GM12878 (cell line): Measurements from ENCODE around the gene SRMS. TPM values are rescaled to one million over a fixed set of nuclear protein-coding genes. Genes with fewer than 3 reads are reported as not detected.
A peak's percentile ranks its signal among the peaks of the same experiment; 100 is the strongest.

Source experiments
- ATAC-seq: fragments of 200-7000 bp; cut with Tn5 transposase; 3 replicates; pipeline ENCODE4 v1.9.1; 2020; ENCODE audit warnings: mild to moderate bottlenecking, moderate library complexity
- Bru-seq: library from RNA; stranded (reverse); fragments of 400-500 nt; gene quantifications from one replicate; lab custom pipeline; 2021; lab: Mats Ljungman, UMichigan
- BruChase-seq, 2 experiments: library from RNA; stranded (reverse); fragments of 400-500 nt; gene quantifications; one replicate each; lab custom pipeline; 2021; lab: Mats Ljungman, UMichigan
- BruUV-seq: library from RNA; stranded (reverse); fragments of 400-500 nt; replicated peaks from 2 replicates; lab custom pipeline; 2021; lab: Mats Ljungman, UMichigan
- CTCF ChIA-PET: fragments of 300-600 bp; sonication (Branson Sonifier 250); formaldehyde crosslinking; extraction: SDS; loops from one replicate; lab custom pipeline; 2021; ENCODE audit warnings: inconsistent platforms; lab: Yijun Ruan, JAX
- POLR2A ChIA-PET: fragments of 350-600 bp; formaldehyde crosslinking; extraction: SDS; loops from one replicate; lab custom pipeline; 2021; ENCODE audit warnings: inconsistent platforms; lab: Charles Lee
- RAD21 ChIA-PET: fragments of 300-600 bp; sonication (Branson Sonifier 250); formaldehyde crosslinking; loops from one replicate; lab custom pipeline; 2023; ENCODE audit warnings: antibody characterized with exemption; ENCODE audit not compliant: unreplicated experiment; lab: Charles Lee
- SMC1A ChIA-PET: fragments of 300-600 bp; sonication (Branson Sonifier 250); formaldehyde crosslinking; loops from one replicate; lab custom pipeline; 2023; ENCODE audit not compliant: unreplicated experiment, uncharacterized antibody; lab: Charles Lee
- DNase-seq: peaks from one replicate; pipeline ENCODE4 v3.0.0-alpha.2; 2011; ENCODE audit warnings: low read depth, low spot score
- FAIRE-seq: peaks from 3 replicates; lab custom pipeline; 2011; peaks lifted over from hg19 to GRCh38; lab: Jason Lieb, UNC
- H2AFZ ChIP-seq: 2 replicates; pipeline ENCODE4 v1.6.0; 2011; ENCODE audit warnings: low read depth, low read length, control low read depth; ENCODE audit not compliant: control insufficient read depth
- H3K27ac ChIP-seq: 2 replicates; pipeline ENCODE4 v1.5.1; 2011; ENCODE audit warnings: control low read depth; ENCODE audit not compliant: control insufficient read depth, insufficient read depth
- H3K27me3 ChIP-seq, 2 experiments: replicated peaks in 1 of 2; 2 replicates each; pipeline versions ENCODE4 v1.6.0 to v1.6.1; 2011; ENCODE audit warnings: low read length in 1 of 2; ENCODE audit not compliant: control insufficient read depth in 2 of 2, insufficient read depth in 2 of 2
- H3K36me3 ChIP-seq, 2 experiments: 2 replicates each; pipeline ENCODE4 v1.5.1; 2011; ENCODE audit warnings: low read length in 1 of 2; ENCODE audit not compliant: control insufficient read depth in 2 of 2, insufficient read depth in 2 of 2
- H3K4me1 ChIP-seq: 2 replicates; pipeline ENCODE4 v1.6.1; 2011; ENCODE audit warnings: mild to moderate bottlenecking, low read length, moderate library complexity, mixed read lengths; ENCODE audit not compliant: control insufficient read depth, insufficient read depth
- H3K4me2 ChIP-seq: 2 replicates; pipeline ENCODE4 v1.6.0; 2011; ENCODE audit warnings: control low read depth; ENCODE audit not compliant: control insufficient read depth, insufficient read depth
- H3K4me3 ChIP-seq: fragments of 200-600 bp; sonication (generic); 2 replicates; pipeline ENCODE4 v1.5.1; 2016
- H3K79me2 ChIP-seq: 2 replicates; pipeline ENCODE4 v1.6.0; 2011; ENCODE audit warnings: low read length; ENCODE audit not compliant: control insufficient read depth, insufficient read depth
- H3K9ac ChIP-seq: 2 replicates; pipeline ENCODE4 v1.8.0; 2011; ENCODE audit warnings: low read length, control low read depth, mixed read lengths; ENCODE audit not compliant: control insufficient read depth, insufficient read depth
- H3K9me3 ChIP-seq: replicated peaks from 3 replicates; pipeline ENCODE4 v1.5.1; 2011; ENCODE audit warnings: mild to moderate bottlenecking, low read length; ENCODE audit not compliant: control insufficient read depth, insufficient read depth
- H4K20me1 ChIP-seq: 2 replicates; pipeline ENCODE4 v1.6.0; 2011; ENCODE audit not compliant: control insufficient read depth, insufficient read depth
- GABPA ChIP-seq: IDR thresholded peaks from 2 replicates; pipeline ENCODE4 v1.6.1; 2014; ENCODE audit warnings: antibody characterized with exemption, low read depth, mild to moderate bottlenecking, inconsistent platforms
- IKZF2 ChIP-seq, 2 experiments: fragments of 450-650 bp; IDR thresholded peaks; 2 replicates each; pipeline ENCODE4 v1.6.1; 2017; ENCODE audit warnings: mild to moderate bottlenecking in 2 of 2, moderate library complexity in 2 of 2
- MYC ChIP-seq: IDR thresholded peaks from 2 replicates; pipeline ENCODE4 v1.6.1; 2011; ENCODE audit warnings: mild to moderate bottlenecking, low read length, moderate library complexity, inconsistent platforms; ENCODE audit not compliant: insufficient read depth, insufficient replicate concordance, insufficient read length, severe bottlenecking
- NFYA ChIP-seq: IDR thresholded peaks from 2 replicates; pipeline ENCODE4 v1.6.1; 2011; ENCODE audit warnings: low read depth, mild to moderate bottlenecking, low read length, improper control_type of control experiment, borderline replicate concordance
- NR2F1 ChIP-seq: fragments of 450-650 bp; conservative IDR thresholded peaks from 2 replicates; pipeline ENCODE4 v1.6.1; 2017; ENCODE audit warnings: mild to moderate bottlenecking
- PAX5 ChIP-seq: IDR thresholded peaks from 2 replicates; pipeline ENCODE4 v1.6.1; 2011; ENCODE audit warnings: low read depth, low read length, borderline replicate concordance
- PKNOX1 ChIP-seq: fragments of 450-650 bp; IDR thresholded peaks from 2 replicates; pipeline ENCODE4 v1.6.1; 2016; ENCODE audit warnings: mild to moderate bottlenecking
- POU2F2 ChIP-seq: IDR thresholded peaks from 3 replicates; pipeline ENCODE4 v1.6.1; 2011; ENCODE audit warnings: low read depth, mild to moderate bottlenecking, low read length, borderline replicate concordance
- RFX5 ChIP-seq: IDR thresholded peaks from 2 replicates; pipeline ENCODE4 v1.6.1; 2011; ENCODE audit warnings: low read depth, low read length, improper control_type of control experiment
- SUPT20H ChIP-seq: IDR thresholded peaks from 2 replicates; pipeline ENCODE4 v1.6.1; 2011; ENCODE audit warnings: low read depth, mild to moderate bottlenecking, low read length, moderate library complexity, borderline replicate concordance; ENCODE audit not compliant: control insufficient read depth
- USF2 ChIP-seq: IDR thresholded peaks from 2 replicates; pipeline ENCODE4 v1.6.1; 2011; ENCODE audit warnings: low read depth, low read length, improper control_type of control experiment, borderline replicate concordance
- ZNF217 ChIP-seq: fragments of 450-650 bp; IDR thresholded peaks from 2 replicates; pipeline ENCODE4 v1.6.1; 2017; ENCODE audit warnings: antibody characterized with exemption, mild to moderate bottlenecking
- WGBS: methylation state at CpG from one replicate; pipeline ENCODE4 v1.1.6; 2016; ENCODE audit warnings: low lambda C conversion rate; ENCODE audit not compliant: insufficient replicate concordance, insufficient coverage; ENCODE audit errors: missing lambda C conversion rate; 5-methylcytosine and 5-hydroxymethylcytosine counted together
- in situ Hi-C: fragments of 300-500 bp; cut with MboI; formaldehyde crosslinking; loops from 9 replicates; pipeline ENCODE4 v1.14.3; 2018; ENCODE audit warnings: mixed read lengths
- intact Hi-C: fragments of 100-400 bp; cut with micrococcal nuclease; formaldehyde crosslinking; loops from one replicate; pipeline ENCODE4 v1.14.2; 2022; ENCODE audit not compliant: unreplicated experiment
- long read RNA-seq, 2 experiments: library from polyadenylated mRNA; unstranded; transcript quantifications; one replicate each; pipeline ENCODE4 v2.0.0, GENCODE V29; 2019 to 2020
- polyA minus RNA-seq, 3 experiments: library from RNA; depleted of rRNA, polyadenylated mRNA; stranded (reverse); fragments of >200 nt; gene quantifications; 2 replicates each; pipeline ENCODE4 v1.2.3, GENCODE V29; 2011
- polyA plus RNA-seq, 11 experiments: library from polyadenylated mRNA; depleted of rRNA in 4 of 11; unstranded in 6 of 11; stranded (reverse) in 5 of 11; fragments of >200 nt; fragmentation: Nextera tagmentation in 4 of 11; fragmentation: Illumina TruSeq in 1 of 11; extraction: Ambion mirVana in 4 of 11; extraction: Trizol in 1 of 11; gene quantifications; 1 replicate in 1 of 11; 2 replicates in 10 of 11; pipeline versions ENCODE4 v1.2.1 to v1.2.3, GENCODE V29; 2011 to 2016; ENCODE audit warnings: inconsistent platforms in 2 of 11, missing spikeins in 2 of 11, low read depth in 1 of 11
- total RNA-seq, 4 experiments: library from RNA; depleted of rRNA in 3 of 4; stranded (reverse); fragments of >200 nt in 3 of 4; fragmentation: Illumina TruSeq in 1 of 4; extraction: Trizol in 1 of 4; gene quantifications; 2 replicates each; pipeline versions ENCODE4 v1.2.1 to v1.2.3, GENCODE V29; 2013 to 2021
- TF ChIP-seq, protein P1 (sequence below): fragments of 450-650 bp; IDR thresholded peaks from 2 replicates; pipeline ENCODE4 v1.6.1; 2014; ENCODE audit warnings: mild to moderate bottlenecking

The SRMS gene, protein sequence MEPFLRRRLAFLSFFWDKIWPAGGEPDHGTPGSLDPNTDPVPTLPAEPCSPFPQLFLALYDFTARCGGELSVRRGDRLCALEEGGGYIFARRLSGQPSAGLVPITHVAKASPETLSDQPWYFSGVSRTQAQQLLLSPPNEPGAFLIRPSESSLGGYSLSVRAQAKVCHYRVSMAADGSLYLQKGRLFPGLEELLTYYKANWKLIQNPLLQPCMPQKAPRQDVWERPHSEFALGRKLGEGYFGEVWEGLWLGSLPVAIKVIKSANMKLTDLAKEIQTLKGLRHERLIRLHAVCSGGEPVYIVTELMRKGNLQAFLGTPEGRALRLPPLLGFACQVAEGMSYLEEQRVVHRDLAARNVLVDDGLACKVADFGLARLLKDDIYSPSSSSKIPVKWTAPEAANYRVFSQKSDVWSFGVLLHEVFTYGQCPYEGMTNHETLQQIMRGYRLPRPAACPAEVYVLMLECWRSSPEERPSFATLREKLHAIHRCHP
- total RNA-seq (2013; cell fraction: nucleolus; rRNA removed), result not detected in 2 replicates
- total RNA-seq (2014; rRNA removed), result not detected in 2 replicates
- not detected in 2 replicates for total RNA-seq (2014; rRNA removed; fragmentation: Illumina TruSeq; extraction: Trizol)
- not detected in 2 replicates for total RNA-seq (2021)
- not detected for polyA plus RNA-seq (2011; ENCODE audit: low read depth)
- polyA plus RNA-seq (2011; rRNA removed), result 0.07 TPM in 1 of 2 replicates, not detected in the other
- polyA plus RNA-seq (2011; cell fraction: cytosol; rRNA removed), result 0.07 and 0.15 TPM in 2 replicates
- 0.31 and 0.34 TPM in 2 replicates for polyA plus RNA-seq (2011; cell fraction: nucleus; rRNA removed)
- polyA plus RNA-seq (2012), result not detected in 2 replicates
- polyA plus RNA-seq (2014; fragmentation: Illumina TruSeq; extraction: Trizol), result not detected in 2 replicates
- not detected for polyA plus RNA-seq (2014; fragmentation: Nextera tagmentation; extraction: Ambion mirVana)
- 0.14 TPM in 1 of 2 replicates, not detected in the other for polyA plus RNA-seq (2014; rRNA removed)
- polyA plus RNA-seq (2016; fragmentation: Nextera tagmentation; extraction: Ambion mirVana), result not detected
- not detected in 2 replicates for polyA minus RNA-seq (2011; rRNA and poly(A)+ RNA removed)
- not detected in 2 replicates for polyA minus RNA-seq (2011; cell fraction: cytosol; rRNA and poly(A)+ RNA removed)
- not detected in 2 replicates for polyA minus RNA-seq (2011; cell fraction: nucleus; rRNA and poly(A)+ RNA removed)
- percentile 19 among the genes with signal in this experiment for Bru-seq, nascent RNA
- BruChase-seq, experiment 1, labeled RNA remaining after a 6-hour chase, result percentile 17 among the genes with signal in this experiment
- percentile 18 among the genes with signal in this experiment for BruChase-seq, experiment 2, labeled RNA remaining after a 2-hour chase
- long read RNA-seq, experiment 1, result 0 reads
- long read RNA-seq, experiment 2, result 0 reads

DNA sequence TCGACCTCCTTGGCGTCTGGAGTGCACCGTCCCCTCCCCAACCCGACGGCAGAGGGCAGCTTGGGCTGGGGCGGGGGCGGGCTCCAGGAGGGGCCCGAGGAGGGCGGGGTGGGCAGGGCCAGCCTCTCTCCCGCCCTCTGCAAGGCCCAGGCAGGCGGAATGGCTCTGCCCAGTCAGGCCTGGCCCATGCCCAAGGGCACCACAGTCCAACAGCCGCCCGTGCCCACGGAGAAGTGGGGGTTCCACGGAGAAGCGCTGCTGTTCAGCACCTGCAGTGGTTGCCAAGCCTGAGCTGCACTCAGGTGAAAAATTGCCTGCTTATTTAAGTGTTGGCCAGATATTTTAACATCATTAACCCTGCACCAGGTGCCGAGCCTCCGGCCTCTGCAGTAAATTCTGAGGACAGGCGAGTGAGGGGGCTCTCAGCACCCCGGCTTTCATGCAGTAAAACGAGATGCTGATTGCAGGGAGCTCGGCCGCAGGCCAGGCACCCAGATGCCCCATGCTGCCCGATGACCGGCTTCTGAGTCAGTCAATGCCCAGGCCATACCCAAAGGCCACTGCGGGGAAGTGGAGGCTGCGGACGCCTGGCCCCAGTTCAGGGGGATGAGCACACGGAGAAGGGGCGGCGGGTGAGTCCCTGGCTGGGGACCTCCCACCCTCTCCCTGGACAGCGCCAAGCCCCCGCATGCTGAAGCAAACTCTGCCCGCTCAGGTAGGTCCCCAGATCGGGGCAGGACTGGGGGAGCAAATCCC is at the start of gene SRMS:
TSS of gene SRMS (minus strand) at position 25 of the 756 bp plus-strand sequence. CDS start 286 bp downstream, outside the sequence.
- Histone ChIP-seq H3K4me1 (peaks cover 14% of the 10 kb centered on the region), H3K27me3 (no peaks in the 10 kb centered on the region; a peak in 1 of 4 replicates), H3K36me3 (no peaks in the 10 kb centered on the region), H2AFZ (no peak within 1 kb of the TSS), H4K20me1 (no peaks in the 10 kb centered on the region), H3K9me3 (no peaks in the 10 kb centered on the region), H3K27ac (no peak within 1 kb of the TSS), H3K79me2 (no peaks in the 10 kb centered on the region), H3K9ac (no peak within 1 kb of the TSS), H3K4me3 (no peak within 1 kb of the TSS), H3K4me2 (no peak within 1 kb of the TSS)
- DNase-seq (no peak), ATAC-seq (no peak), FAIRE-seq (no peak)
- no peak for TF ChIP-seq SUPT20H
- TF ChIP-seq GABPA, result no peak
- TF ChIP-seq, protein P1, sequence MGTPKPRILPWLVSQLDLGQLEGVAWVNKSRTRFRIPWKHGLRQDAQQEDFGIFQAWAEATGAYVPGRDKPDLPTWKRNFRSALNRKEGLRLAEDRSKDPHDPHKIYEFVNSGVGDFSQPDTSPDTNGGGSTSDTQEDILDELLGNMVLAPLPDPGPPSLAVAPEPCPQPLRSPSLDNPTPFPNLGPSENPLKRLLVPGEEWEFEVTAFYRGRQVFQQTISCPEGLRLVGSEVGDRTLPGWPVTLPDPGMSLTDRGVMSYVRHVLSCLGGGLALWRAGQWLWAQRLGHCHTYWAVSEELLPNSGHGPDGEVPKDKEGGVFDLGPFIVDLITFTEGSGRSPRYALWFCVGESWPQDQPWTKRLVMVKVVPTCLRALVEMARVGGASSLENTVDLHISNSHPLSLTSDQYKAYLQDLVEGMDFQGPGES, result no peak
- TF ChIP-seq POU2F2, result no peak
- TF ChIP-seq NFYA, result no peak
- no peak for TF ChIP-seq PAX5
- no peak for TF ChIP-seq ZNF217
- no peak for TF ChIP-seq MYC
- no peak for TF ChIP-seq IKZF2 (IDR thresholded peaks at IDR 0.05)
- no peak for TF ChIP-seq NR2F1
- no peak for TF ChIP-seq PKNOX1
- TF ChIP-seq RFX5, result no peak
- no peak for TF ChIP-seq USF2
- RAD21 ChIA-PET, result interaction anchor here (0.9 kb wide), 1 partner anchor 25 kb away, joined by 3 read pairs; no protein-coding TSS in a partner anchor
- SMC1A ChIA-PET, result no interaction called here
- CTCF ChIA-PET, result no interaction called here
- intact Hi-C loops (no loop called here), in situ Hi-C loops (no loop called here)
- BruUV-seq, result no TSS peak
- POLR2A ChIA-PET, result no interaction called here
- 45% methylated on average over 33 of the region's 35 CpGs for WGBS
